BE2C (cell line): ENCODE results near the gene CCT6B.

Experiments
- DNase-seq: peaks from one replicate; pipeline ENCODE4 v3.0.0-alpha.2; 2020
- H3K27me3 ChIP-seq: fragments of 250-450 bp; sonication (Bioruptor Pico); 2 replicates; pipeline ENCODE4 v1.5.1; 2020; ENCODE audit warnings: mild to moderate bottlenecking
- H3K36me3 ChIP-seq: fragments of 250-450 bp; sonication (Bioruptor Pico); 2 replicates; pipeline ENCODE4 v1.5.1; 2020; ENCODE audit warnings: mild to moderate bottlenecking
- H3K4me1 ChIP-seq: fragments of 250-450 bp; sonication (Bioruptor Pico); 2 replicates; pipeline ENCODE4 v1.5.1; 2020
- H3K4me3 ChIP-seq: 2 replicates; pipeline ENCODE4 v1.5.1; 2011; ENCODE audit warnings: low read depth, low read length
- H3K9me3 ChIP-seq: fragments of 250-450 bp; sonication (Bioruptor Pico); 2 replicates; pipeline ENCODE4 v1.5.1; 2020
- TF ChIP-seq, protein P1 (sequence below): IDR thresholded peaks from 2 replicates; pipeline ENCODE4 v1.5.1; 2012; ENCODE audit warnings: mild to moderate bottlenecking, low read depth, low read length

CCT6B gene

GRCh38 chr17:34886831-34887230 is 74.4 kb downstream of the CCT6B start:
- Histone ChIP-seq H3K9me3 (no peaks in the 10 kb centered on the region), H3K4me3 (no peak overlapping the region), H3K36me3 (no peaks in the 10 kb centered on the region), H3K27me3 (no peaks in the 10 kb centered on the region), H3K4me1 (no peaks in the 10 kb centered on the region)
- TF ChIP-seq, protein P1, sequence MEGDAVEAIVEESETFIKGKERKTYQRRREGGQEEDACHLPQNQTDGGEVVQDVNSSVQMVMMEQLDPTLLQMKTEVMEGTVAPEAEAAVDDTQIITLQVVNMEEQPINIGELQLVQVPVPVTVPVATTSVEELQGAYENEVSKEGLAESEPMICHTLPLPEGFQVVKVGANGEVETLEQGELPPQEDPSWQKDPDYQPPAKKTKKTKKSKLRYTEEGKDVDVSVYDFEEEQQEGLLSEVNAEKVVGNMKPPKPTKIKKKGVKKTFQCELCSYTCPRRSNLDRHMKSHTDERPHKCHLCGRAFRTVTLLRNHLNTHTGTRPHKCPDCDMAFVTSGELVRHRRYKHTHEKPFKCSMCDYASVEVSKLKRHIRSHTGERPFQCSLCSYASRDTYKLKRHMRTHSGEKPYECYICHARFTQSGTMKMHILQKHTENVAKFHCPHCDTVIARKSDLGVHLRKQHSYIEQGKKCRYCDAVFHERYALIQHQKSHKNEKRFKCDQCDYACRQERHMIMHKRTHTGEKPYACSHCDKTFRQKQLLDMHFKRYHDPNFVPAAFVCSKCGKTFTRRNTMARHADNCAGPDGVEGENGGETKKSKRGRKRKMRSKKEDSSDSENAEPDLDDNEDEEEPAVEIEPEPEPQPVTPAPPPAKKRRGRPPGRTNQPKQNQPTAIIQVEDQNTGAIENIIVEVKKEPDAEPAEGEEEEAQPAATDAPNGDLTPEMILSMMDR = no peak
- DNase-seq = no peak

GRCh38 chr17:34885076-34885475 is 76.2 kb downstream of the CCT6B start:
- H3K4me3 ChIP-seq = no peak overlapping the region
- TF ChIP-seq, protein P1 = no peak
- no peak for DNase-seq
- H3K9me3 ChIP-seq = no peaks in the 10 kb centered on the region
- no peaks in the 10 kb centered on the region for H3K36me3 ChIP-seq
- no peaks in the 10 kb centered on the region for H3K4me1 ChIP-seq
- no peaks in the 10 kb centered on the region for H3K27me3 ChIP-seq

- no peaks in the 10 kb centered on the region for H3K9me3 ChIP-seq
These were observed 76.7 kb downstream of the CCT6B start for GRCh38 chr17:34884597-34884996.

GRCh38 chr17:34883106-34884000 is 77.9 kb downstream of the CCT6B start:
- Histone ChIP-seq H3K4me3 (no peak overlapping the region), H3K27me3 (no peaks in the 10 kb centered on the region), H3K36me3 (no peaks in the 10 kb centered on the region), H3K4me1 (no peaks in the 10 kb centered on the region), H3K9me3 (no peaks in the 10 kb centered on the region)
- no peak for DNase-seq
- TF ChIP-seq, protein P1 = no peak

More at GRCh38 chr17:34884597-34884996, 76.7 kb downstream of the CCT6B start:
- TF ChIP-seq, protein P1 = no peak
- H3K27me3 ChIP-seq = no peaks in the 10 kb centered on the region
- no peak for DNase-seq
- no peak overlapping the region for H3K4me3 ChIP-seq
- no peaks in the 10 kb centered on the region for H3K4me1 ChIP-seq
- H3K36me3 ChIP-seq = no peaks in the 10 kb centered on the region

DNA sequence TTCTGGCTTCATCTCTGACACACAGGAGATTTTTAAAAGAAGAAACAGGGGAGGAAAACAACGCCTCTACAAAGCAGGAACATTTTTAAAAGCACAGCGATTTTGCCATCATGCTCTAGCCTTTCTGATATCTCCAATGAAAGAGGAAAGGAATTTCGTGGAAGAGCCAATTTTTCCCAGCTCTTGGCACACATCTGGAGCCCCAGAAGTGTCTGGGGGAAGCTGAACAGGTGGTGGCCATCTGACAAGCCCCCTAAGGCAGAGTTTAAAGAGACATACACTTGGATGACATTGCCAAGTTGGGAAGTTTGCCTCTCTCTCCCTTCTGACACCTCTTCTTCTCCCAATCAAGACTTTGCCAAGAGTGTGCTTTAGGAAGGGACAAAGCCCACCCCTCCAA is 82.1 kb downstream of the CCT6B start:
- H3K4me1 ChIP-seq = no peaks in the 10 kb centered on the region
- no peaks in the 10 kb centered on the region for H3K27me3 ChIP-seq
- no peak overlapping the region for H3K4me3 ChIP-seq
- TF ChIP-seq, protein P1 = no peak
- H3K9me3 ChIP-seq = no peaks in the 10 kb centered on the region
- H3K36me3 ChIP-seq = no peaks in the 10 kb centered on the region
- DNase-seq = no peak
